Activated T-cell treated with anti-CD3 and anti-CD28 coated beads, Interleukin-2, amount 50 U/mL, for 48 hours (primary cell): ENCODE data around the gene LDLRAD4.

Experiments
- DNase-seq, 2 experiments: peaks; one replicate each; pipeline ENCODE4 v3.0.0-alpha.2; 2020

LDLRAD4 gene

GRCh38 chr18:13624563-13625237, 406.1 kb downstream of the LDLRAD4 start:
- DNase-seq = peak in 1 of 2 experiments; percentile 8

GRCh38 chr18:13625355-13625754, 406.8 kb downstream of the LDLRAD4 start:
- peak in 1 of 2 experiments; percentile 9 for DNase-seq

- DNase-seq = peak in 1 of 2 experiments; percentile 1
Measured at GRCh38 chr18:13625843-13626543, 407.4 kb downstream of the LDLRAD4 start.

GRCh38 chr18:13626544-13626908, 408.0 kb downstream of the LDLRAD4 start:
- peak in 1 of 2 experiments; percentile 11 for DNase-seq

GRCh38 chr18:13627639-13628038, 409.1 kb downstream of the LDLRAD4 start:
- peak in 1 of 2 experiments; percentile 13 for DNase-seq

GRCh38 chr18:13628211-13628610, 409.7 kb downstream of the LDLRAD4 start:
- peak in 1 of 2 experiments; percentile 8 for DNase-seq

- DNase-seq = peak; percentile 64 to 65
Measured at GRCh38 chr18:13629841-13630715, 411.5 kb downstream of the LDLRAD4 start.

GRCh38 chr18:13630716-13631268, 412.2 kb downstream of the LDLRAD4 start:
- DNase-seq = peak in 1 of 2 experiments; percentile 0

- no peak for DNase-seq
Measured at GRCh38 chr18:13633700-13634099, 415.1 kb downstream of the LDLRAD4 start.

- DNase-seq = peak in 1 of 2 experiments; percentile 9
Measured at GRCh38 chr18:13635046-13635445, 416.5 kb downstream of the LDLRAD4 start.

- DNase-seq = peak in 1 of 2 experiments; percentile 1
Measured at GRCh38 chr18:13638719-13639595, 420.4 kb downstream of the LDLRAD4 start.

GRCh38 chr18:13640266-13640860, 421.8 kb downstream of the LDLRAD4 start:
- DNase-seq = no peak

GRCh38 chr18:13641551-13642439, 423.2 kb downstream of the LDLRAD4 start:
- DNase-seq = no peak

GRCh38 chr18:13642440-13642827, 423.9 kb downstream of the LDLRAD4 start:
- DNase-seq = no peak

- no peak for DNase-seq
Measured at GRCh38 chr18:13643261-13643751, 424.7 kb downstream of the LDLRAD4 start.

GRCh38 chr18:13645093-13645492, 426.5 kb downstream of the LDLRAD4 start:
- DNase-seq = peak in 1 of 2 experiments; percentile 11

GRCh38 chr18:13646633-13647032, 428.1 kb downstream of the LDLRAD4 start:
- DNase-seq = no peak

GRCh38 chr18:13647761-13648160, 429.2 kb downstream of the LDLRAD4 start:
- no peak for DNase-seq

- DNase-seq = no peak
Measured at GRCh38 chr18:13649397-13650390, 431.1 kb downstream of the LDLRAD4 start.
